ENCODE data around the gene COL11A2. TPM values are rescaled to one million over a fixed set of nuclear protein-coding genes. Genes with fewer than 3 reads are reported as not detected.

Gene COL11A2
- polyA plus RNA-seq, 1 donor from 2014 or later: 9.8 TPM

DNA sequence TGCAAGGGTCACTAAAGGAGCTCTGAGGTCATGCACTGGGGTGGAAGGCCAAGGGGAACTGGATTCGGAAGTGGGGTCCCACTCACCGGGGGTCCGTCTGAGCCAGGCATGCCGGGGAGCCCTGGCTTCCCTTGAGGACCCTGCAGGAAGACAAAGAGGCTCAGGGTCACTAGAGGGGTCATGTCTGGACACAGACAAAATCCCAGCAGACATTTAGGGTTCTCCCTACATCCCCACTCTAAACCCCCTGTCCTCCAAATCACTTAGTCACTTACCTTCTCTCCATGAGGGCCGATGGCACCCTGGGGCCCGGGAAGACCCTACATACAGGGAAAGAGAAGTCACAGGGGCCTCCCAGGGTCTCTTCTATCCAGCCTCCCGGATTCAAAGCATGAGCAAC lies 15.4 kb downstream of the COL11A2 start:
- no peaks in the 10 kb centered on the region for H3K9me3 ChIP-seq (ENCODE audit: low read length)

GRCh38 chr6:33175436-33176069 lies 16.7 kb downstream of the COL11A2 start:
- no peak overlapping the region for H3K9ac ChIP-seq (ENCODE audit: low read length)

More for the DNA sequence above, 15.4 kb downstream of the COL11A2 start:
- Histone ChIP-seq H2AFZ (ENCODE audit: low read depth, low read length) (no peak overlapping the region), H4K20me1 (ENCODE audit: insufficient read depth) (no peaks in the 10 kb centered on the region), H3K4me2 (ENCODE audit: low read length) (no peak overlapping the region), H3K27me3 (ENCODE audit: insufficient read depth, low read depth, low read length) (no peaks in the 10 kb centered on the region), H3K4me3 (ENCODE audit: low read length) (no peak overlapping the region), H3K9me2 (ENCODE audit: insufficient read depth, low read length) (no peaks in the 10 kb centered on the region), H3K79me2 (replicated peaks; ENCODE audit: insufficient read depth, low read length) (no peaks in the 10 kb centered on the region), H3K9ac (ENCODE audit: low read length) (no peak overlapping the region), H3K36me3 (ENCODE audit: insufficient read depth, low read length) (no peaks in the 10 kb centered on the region), H3K27ac (ENCODE audit: low read length) (no peak overlapping the region), H3F3A (ENCODE audit: insufficient read depth, low read length, poor library complexity, severe bottlenecking) (no peaks in the 10 kb centered on the region)
- TF ChIP-seq RAD21 (conservative IDR thresholded peaks at IDR 0.05) (no peak), TAF1 (IDR thresholded peaks at IDR 0.05; ENCODE audit: low read depth) (no peak), POLR2AphosphoS5 (IDR thresholded peaks at IDR 0.05) (no peak), SMC3 (conservative IDR thresholded peaks at IDR 0.05; ENCODE audit: poor library complexity) (no peak), EP300 (conservative IDR thresholded peaks at IDR 0.05; ENCODE audit: poor library complexity, severe bottlenecking) (no peak), EZH2 (IDR thresholded peaks at IDR 0.05; ENCODE audit: borderline replicate concordance, insufficient read depth, low read length, poor library complexity, severe bottlenecking) (no peak), MXI1 (conservative IDR thresholded peaks at IDR 0.05; ENCODE audit: poor library complexity, severe bottlenecking) (no peak)
- TF ChIP-seq, protein P1, sequence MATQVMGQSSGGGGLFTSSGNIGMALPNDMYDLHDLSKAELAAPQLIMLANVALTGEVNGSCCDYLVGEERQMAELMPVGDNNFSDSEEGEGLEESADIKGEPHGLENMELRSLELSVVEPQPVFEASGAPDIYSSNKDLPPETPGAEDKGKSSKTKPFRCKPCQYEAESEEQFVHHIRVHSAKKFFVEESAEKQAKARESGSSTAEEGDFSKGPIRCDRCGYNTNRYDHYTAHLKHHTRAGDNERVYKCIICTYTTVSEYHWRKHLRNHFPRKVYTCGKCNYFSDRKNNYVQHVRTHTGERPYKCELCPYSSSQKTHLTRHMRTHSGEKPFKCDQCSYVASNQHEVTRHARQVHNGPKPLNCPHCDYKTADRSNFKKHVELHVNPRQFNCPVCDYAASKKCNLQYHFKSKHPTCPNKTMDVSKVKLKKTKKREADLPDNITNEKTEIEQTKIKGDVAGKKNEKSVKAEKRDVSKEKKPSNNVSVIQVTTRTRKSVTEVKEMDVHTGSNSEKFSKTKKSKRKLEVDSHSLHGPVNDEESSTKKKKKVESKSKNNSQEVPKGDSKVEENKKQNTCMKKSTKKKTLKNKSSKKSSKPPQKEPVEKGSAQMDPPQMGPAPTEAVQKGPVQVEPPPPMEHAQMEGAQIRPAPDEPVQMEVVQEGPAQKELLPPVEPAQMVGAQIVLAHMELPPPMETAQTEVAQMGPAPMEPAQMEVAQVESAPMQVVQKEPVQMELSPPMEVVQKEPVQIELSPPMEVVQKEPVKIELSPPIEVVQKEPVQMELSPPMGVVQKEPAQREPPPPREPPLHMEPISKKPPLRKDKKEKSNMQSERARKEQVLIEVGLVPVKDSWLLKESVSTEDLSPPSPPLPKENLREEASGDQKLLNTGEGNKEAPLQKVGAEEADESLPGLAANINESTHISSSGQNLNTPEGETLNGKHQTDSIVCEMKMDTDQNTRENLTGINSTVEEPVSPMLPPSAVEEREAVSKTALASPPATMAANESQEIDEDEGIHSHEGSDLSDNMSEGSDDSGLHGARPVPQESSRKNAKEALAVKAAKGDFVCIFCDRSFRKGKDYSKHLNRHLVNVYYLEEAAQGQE (IDR thresholded peaks at IDR 0.05; ENCODE audit: borderline replicate concordance): no peak
- TF ChIP-seq, protein P2, sequence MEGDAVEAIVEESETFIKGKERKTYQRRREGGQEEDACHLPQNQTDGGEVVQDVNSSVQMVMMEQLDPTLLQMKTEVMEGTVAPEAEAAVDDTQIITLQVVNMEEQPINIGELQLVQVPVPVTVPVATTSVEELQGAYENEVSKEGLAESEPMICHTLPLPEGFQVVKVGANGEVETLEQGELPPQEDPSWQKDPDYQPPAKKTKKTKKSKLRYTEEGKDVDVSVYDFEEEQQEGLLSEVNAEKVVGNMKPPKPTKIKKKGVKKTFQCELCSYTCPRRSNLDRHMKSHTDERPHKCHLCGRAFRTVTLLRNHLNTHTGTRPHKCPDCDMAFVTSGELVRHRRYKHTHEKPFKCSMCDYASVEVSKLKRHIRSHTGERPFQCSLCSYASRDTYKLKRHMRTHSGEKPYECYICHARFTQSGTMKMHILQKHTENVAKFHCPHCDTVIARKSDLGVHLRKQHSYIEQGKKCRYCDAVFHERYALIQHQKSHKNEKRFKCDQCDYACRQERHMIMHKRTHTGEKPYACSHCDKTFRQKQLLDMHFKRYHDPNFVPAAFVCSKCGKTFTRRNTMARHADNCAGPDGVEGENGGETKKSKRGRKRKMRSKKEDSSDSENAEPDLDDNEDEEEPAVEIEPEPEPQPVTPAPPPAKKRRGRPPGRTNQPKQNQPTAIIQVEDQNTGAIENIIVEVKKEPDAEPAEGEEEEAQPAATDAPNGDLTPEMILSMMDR (IDR thresholded peaks at IDR 0.05; ENCODE audit: poor library complexity, severe bottlenecking): no peak

More at GRCh38 chr6:33175436-33176069, 16.7 kb downstream of the COL11A2 start:
- Histone ChIP-seq H3F3A (ENCODE audit: insufficient read depth, low read length, poor library complexity, severe bottlenecking) (no peaks in the 10 kb centered on the region), H3K36me3 (ENCODE audit: insufficient read depth, low read length) (no peaks in the 10 kb centered on the region), H3K4me2 (ENCODE audit: low read length) (no peak overlapping the region), H4K20me1 (ENCODE audit: insufficient read depth) (no peaks in the 10 kb centered on the region), H3K4me3 (ENCODE audit: low read length) (no peak overlapping the region), H3K9me2 (ENCODE audit: insufficient read depth, low read length) (no peaks in the 10 kb centered on the region), H3K79me2 (replicated peaks; ENCODE audit: insufficient read depth, low read length) (no peaks in the 10 kb centered on the region), H3K27ac (ENCODE audit: low read length) (no peak overlapping the region), H3K9me3 (ENCODE audit: low read length) (no peaks in the 10 kb centered on the region), H3K27me3 (ENCODE audit: insufficient read depth, low read depth, low read length) (no peaks in the 10 kb centered on the region), H2AFZ (ENCODE audit: low read depth, low read length) (no peak overlapping the region)
- TF ChIP-seq TAF1 (IDR thresholded peaks at IDR 0.05; ENCODE audit: low read depth) (no peak), EZH2 (IDR thresholded peaks at IDR 0.05; ENCODE audit: borderline replicate concordance, insufficient read depth, low read length, poor library complexity, severe bottlenecking) (no peak), SMC3 (conservative IDR thresholded peaks at IDR 0.05; ENCODE audit: poor library complexity) (no peak), POLR2AphosphoS5 (IDR thresholded peaks at IDR 0.05) (no peak), EP300 (conservative IDR thresholded peaks at IDR 0.05; ENCODE audit: poor library complexity, severe bottlenecking) (no peak), RAD21 (conservative IDR thresholded peaks at IDR 0.05) (no peak), MXI1 (conservative IDR thresholded peaks at IDR 0.05; ENCODE audit: poor library complexity, severe bottlenecking) (no peak)
- TF ChIP-seq, protein P2 (IDR thresholded peaks at IDR 0.05; ENCODE audit: poor library complexity, severe bottlenecking): no peak
- TF ChIP-seq, protein P1 (IDR thresholded peaks at IDR 0.05; ENCODE audit: borderline replicate concordance): no peak
